GM21360 (cell line): Measurements from ENCODE around the gene ASB10.

Source experiments
- ATAC-seq: cut with Tn5 transposase; IDR thresholded peaks from one replicate; pipeline ENCODE4 v1.9.1; 2021; ENCODE audit warnings: mild to moderate bottlenecking, moderate library complexity; ENCODE audit not compliant: unreplicated experiment

Gene ASB10

DNA sequence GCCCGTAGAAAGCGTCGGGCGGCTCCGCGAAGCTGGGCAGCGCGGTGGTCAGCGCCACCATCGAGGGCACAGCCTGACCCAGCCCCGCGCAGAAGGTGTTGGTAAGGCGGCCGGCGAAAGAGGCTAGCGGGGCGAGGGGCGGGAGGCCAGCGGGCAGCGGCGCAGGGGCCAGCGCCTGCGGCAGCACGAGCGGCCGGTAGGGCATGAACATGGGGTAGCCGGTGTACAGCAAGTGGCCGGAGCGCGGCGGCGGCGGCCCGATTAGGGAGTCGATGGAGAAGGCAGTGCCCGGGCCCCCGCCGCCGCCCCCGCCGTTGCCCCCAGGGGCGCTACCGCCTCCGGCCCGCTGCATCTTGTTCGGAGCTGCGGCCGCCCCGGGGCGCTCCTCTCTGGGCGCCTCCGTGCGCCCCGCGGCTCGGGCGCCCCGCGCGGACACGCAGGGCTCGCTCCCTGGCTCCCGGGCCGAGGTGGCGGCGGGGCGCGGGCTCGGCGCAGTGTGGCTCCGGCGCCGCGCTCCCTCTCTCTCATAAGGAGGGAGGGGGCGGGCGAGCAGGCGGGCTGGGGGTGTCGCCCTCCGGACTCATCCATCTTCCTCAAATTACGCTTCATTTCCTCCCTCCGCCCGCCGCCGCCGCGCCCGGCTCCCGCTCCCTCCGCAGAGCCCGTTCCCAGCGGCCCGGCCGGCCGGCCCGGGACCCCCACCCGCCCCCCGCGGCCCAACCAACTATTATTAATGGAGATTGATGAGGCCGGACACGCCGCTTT lies 19.7 kb downstream of the ASB10 start, which contains the start of gene GBX1:
GBX1 (minus strand) TSS at position 498 of the 765 bp plus-strand sequence; CDS start at position 352, 146 bp downstream.
- no peak for ATAC-seq

DNA sequence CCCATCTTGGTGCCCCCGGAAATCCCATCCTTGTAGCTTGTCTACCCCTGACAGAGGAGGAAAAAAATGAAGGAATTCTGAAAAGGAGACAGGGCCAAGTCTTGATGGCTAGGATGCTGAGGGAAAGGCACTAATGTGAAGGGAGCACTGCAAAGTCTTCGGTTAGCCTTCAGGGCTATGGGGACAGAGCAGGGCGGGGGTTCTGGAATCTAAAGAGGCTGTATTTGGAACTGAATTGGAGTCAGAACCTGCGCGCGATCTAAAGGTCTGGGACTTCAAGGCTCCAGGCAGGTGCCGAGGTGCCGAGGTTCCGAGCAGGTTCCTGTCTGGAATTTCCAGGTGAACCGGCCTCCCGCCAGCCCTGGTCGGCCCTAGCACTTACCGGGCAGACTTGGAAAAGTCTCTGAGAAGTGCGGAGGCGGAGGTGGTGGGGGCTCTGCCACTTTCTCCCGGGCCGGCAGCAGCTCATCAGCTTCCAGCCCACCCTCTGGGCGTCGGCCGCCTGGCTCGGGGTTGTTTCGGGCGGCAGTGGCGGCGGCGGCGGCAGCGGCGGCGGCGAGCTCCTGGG lies 20.3 kb downstream of the ASB10 start:
- no peak for ATAC-seq

DNA sequence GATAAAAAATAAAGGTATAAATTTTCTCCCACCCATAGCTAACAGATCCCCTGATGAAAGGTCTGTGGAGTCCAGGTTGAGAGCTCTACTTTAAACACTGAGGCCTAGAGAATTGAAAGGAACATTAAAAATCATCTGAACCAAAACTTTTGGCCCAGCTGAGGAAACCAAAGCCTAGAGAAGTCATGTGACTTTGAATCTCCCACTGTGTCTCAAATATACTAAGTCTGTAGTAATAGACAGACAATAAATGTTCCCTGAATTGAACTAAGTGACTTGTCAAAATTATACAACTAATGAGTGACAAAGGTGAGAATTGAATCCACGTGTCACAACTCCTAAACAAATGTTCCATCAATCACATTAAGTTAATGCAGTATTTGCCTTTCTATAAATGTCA lies 25.3 kb downstream of the ASB10 start:
- ATAC-seq = no peak

DNA sequence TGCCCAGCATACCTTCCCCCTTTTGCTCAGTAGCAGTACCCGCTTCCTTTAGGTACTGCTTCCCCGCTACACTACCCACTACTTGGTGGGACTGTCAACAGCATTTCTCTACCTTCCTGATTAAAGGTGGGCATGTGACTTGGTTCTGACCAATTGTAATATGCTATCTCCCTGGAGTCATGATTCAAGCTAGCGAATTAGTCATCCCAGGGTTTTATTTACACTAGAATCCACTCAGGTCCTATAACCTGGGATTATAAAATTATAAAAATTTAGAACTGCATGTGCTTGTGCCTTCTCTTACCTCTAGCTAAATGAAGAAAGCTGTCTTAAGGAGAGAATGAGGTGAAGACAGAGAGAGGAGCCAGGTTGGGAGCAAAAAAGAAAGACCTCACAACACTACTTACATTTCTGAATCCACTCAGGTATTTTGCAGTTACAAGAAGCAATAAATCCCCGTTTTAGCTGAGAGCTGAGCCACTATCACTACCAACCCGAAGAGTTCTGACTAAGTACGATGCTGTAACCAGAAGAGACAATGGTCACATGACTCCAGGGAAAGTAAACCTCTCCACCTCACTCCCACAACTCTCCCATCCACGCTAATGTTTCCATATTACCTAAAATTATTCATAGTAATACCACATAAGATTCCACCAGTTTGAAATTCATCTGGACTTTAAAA lies 29.3 kb downstream of the ASB10 start:
- no peak for ATAC-seq

DNA sequence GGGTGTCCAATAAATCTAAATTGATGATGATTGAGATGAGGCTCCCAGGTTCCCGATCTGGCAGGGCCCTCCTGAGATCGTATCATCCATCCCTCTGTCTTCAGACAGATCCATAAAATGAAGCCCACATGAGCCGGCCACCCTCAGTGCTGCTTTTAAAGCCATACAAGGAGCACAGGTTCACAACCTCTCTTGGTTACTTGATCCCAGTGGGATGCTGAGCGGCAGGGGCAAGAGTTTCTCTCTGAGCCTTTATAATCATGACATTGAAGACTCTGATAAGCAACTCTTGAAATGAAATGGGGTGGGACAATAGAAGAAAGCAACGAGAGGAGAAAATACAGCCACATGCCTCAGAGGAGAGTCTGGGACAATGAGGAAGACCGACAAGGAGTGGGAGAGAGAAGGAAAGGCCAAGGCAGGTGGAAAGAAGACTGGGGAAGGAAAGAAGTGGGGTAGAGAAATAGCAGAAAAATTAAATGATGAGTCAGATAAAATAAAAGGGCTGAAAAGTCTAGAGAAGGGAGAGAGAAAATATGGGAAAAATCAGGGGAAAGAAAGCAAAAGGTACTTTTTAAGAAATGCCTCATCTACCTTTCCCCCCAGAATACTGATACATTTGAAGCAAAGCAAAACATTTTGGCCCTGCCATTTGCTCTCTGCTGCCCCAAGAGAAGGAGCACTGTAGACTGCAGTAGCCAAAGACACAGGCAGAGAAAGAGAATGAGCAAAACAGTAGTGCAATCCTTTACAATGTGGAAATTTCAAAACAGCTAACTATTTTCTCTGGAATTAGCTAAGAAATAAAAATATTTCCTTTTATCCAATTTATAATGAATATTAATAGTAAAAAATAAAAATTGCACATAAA lies 34.2 kb downstream of the ASB10 start:
- no peak for ATAC-seq

DNA sequence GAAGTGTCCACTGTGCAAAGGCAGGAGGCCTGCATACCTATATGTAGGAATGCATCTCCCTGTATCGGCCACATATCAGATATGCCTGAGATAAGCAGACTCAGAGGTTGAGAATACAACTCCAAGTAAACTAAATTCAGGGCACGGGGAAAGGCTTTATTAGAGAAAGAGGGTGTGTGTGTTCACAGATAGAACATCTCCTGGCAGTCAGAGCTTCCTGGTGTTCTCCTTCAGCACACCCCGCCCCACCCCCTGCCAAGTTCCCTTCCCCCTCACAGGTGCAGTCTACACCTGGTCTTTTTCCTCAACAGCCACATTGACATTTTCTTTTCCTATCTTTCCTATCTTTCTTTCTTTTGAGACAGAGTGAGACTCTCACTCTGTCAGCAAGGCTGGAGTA lies 36.7 kb downstream of the ASB10 start:
- ATAC-seq = no peak

DNA sequence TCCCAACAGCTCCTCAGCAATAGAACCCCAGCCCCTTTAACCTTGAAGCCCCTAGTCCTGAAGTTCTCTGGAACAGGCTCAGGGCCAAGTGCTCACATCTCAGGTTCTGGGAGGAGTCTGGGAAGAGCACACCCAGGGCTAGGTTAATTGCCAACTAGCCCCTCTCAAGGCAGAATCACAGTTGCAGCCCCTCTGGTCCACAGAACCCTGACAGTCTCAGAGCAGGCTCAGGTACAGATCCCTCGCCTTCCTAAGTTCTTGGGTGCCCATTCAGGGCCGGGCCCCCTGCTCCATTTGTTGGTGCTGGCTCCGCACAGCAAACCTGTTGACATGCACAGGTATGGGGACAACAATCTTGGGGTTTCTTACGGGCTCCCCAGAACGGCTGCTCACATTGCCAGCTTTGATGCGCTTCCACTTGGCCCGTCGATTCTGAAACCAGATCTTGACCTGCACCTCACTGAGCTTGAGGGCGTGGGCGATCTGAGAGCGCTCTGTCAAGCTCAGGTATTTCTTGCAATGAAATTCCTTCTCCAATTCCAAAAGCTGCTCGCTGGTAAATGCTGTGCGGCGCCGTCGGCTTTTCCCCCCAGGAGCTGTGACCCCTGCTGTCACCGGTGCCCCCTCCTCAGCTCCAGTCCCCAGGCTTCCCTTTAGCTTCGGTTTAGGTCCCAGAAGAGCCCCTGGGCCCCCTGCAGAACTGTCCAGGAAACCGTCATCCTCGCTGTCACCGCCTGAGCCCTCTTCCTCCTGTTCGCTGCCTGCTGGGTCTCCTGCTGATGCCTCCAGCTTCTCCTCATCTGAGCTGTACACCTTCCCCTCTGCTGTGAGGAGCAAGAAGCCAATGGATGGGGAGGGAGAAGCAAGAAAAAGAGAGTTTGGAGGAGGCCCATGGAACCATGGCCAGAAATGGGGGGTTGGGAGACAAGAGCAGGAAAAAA lies 38.5 kb downstream of the ASB10 start:
- no peak for ATAC-seq

DNA sequence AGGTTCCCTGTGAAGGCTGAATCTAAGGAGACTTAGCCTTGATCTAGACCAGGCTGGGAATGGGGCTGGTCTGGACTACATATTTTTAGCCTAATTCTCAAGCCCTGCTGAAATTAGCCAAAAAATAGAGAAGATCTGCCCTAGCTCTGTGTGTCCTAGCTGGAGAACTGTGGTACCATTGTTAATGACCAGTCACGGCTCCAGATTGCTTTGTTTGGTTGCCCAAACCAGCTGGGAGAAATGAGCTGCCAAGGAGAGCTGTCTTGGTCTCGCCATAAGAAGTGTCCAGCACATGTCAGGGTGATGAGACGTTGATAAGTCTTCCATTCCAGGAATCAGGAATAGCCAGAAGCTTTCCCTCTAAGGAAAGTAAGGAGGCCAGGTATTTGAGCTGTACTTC lies 40.3 kb downstream of the ASB10 start:
- no peak for ATAC-seq

DNA sequence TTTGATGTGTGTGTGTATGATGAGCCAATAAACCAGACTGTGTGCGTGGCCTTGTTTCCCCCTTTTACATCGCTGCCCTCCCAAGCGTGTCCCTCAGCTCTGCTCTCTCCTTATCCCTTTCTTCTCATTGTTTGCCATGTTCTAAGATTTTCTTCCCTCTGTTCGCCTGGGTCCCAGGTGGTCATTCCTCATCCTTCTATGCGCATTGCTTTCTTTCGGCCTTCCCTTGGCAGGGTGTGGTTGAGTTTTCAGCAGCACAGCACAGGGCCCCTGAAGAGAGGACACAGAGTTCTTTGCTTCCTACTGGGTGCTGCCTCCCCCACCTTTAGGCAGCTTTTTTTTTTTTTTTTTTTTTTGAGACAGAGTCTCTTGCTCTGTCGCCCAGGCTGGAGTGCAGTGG lies 42.7 kb downstream of the ASB10 start:
- ATAC-seq = no peak

DNA sequence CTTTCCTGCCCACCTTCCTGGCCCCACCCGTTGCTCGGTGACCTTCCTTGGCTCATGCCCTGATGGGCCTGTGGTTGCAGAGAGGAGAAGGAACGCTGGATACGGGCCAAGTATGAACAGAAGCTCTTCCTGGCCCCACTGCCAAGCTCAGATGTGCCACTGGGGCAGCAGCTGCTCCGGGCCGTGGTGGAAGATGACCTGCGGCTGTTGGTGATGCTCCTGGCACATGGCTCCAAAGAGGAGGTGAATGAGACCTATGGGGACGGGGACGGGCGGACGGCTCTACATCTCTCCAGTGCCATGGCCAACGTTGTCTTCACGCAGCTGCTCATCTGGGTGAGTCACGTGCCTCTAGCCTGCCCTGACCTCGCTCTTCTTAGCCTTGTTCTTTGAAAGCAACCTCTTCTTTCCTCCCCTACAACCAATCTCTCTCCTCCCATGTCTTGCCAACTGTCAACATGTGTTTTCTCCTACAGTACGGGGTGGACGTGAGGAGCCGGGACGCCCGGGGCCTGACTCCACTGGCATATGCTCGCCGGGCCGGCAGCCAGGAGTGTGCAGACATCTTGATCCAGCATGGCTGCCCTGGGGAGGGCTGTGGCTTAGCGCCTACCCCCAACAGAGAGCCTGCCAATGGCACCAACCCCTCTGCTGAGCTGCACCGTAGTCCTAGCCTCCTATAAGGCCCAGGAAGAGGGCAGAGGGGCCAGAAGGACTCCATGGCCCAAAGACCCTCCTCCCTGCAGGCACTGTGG lies 43.6 kb downstream of the ASB10 start:
- ATAC-seq = no peak

DNA sequence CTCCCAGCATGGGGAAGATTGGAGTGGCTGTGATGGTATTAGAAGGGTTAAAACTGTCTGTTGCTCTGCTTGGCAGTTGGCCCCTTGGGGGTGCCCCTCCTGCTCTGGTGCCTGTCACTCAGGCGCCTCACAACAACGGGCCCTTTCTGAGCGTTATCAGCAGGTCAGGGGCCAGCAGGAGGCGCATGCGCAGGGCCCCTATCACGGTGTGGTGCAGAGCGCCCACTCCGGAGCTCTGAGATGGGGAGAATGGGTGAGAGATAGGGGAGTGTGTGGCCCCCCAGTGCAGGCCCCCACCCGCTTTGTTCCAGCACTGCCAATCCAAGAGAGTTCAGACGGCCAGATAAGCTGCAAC lies 44.4 kb downstream of the ASB10 start:
- no peak for ATAC-seq

DNA sequence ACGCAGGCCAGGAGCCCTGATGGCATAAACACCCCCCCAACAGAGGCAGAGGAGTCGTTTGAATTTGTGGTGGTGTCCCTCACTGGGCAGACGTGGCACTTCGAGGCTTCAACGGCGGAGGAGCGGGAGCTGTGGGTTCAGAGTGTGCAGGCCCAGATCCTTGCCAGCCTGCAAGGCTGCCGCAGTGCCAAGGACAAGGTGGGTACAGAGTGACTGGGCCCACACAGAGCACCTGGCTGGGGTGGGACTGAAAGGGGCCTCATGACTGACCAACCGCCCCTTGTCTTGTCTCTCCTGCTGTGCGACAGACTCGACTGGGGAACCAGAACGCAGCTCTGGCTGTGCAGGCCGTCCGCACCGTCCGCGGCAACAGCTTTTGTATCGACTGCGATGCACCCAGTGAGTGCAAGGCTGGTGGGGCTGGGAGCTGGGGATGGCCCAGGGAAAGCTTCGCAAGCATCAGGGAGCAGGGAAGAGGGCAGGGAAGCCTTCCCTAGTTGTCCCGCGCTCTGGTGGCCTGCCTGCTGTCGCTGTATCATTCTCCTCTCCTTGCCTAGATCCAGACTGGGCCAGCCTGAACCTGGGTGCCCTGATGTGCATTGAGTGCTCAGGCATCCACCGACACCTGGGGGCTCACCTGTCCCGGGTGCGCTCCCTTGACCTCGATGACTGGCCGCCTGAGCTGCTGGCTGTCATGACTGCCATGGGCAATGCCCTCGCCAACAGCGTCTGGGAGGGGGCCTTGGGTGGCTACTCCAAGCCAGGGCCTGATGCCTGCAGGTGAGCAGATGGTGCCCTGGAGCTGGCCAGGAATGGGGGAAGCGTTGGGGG lies 45.0 kb downstream of the ASB10 start:
- no peak for ATAC-seq

DNA sequence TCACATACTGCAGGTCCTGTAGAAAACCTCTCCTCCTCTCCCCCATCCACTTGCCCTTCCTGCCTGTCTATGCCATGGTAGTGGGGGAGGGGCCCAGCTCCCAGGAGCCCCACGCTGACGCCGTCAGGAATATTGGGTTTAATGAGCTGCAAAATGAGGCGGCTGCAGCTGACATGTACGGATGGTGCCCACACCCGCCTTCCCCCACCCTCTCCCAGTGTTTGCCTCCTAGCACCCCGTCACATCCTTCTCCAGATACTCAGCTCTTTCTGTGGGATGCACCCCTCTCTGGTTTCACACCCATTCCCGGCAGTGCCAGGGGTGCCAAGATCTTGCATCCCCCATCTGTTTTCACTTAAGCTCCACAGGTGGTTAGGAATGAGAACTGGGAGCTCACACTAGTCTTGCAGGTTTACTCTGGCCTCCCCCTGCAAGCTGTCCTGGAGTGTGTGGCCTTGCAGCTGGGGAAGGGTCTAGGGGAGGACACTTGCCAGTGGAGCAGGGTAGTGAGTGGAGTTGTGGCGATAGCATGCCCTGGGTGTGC lies 45.7 kb downstream of the ASB10 start:
- ATAC-seq = no peak

DNA sequence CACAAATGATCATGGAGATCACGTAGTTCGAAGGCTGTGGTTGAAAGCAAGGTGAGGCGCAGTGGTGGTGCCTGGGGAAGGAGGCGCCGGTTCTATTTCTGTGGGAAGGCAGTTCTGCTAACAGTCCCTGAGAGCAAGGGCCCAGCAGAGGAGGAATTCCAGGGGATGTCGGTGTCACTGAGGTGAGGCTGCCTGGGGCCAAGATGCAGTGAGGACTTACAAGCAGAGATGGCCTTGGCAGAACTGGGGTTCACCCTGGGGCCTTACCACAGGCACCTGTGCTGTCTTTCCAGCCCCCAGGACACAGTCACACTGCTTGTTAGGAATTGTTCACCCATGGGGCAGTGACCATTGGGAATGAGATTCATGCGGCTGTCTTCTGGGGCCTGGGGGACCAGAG lies 46.2 kb downstream of the ASB10 start:
- ATAC-seq = no peak

DNA sequence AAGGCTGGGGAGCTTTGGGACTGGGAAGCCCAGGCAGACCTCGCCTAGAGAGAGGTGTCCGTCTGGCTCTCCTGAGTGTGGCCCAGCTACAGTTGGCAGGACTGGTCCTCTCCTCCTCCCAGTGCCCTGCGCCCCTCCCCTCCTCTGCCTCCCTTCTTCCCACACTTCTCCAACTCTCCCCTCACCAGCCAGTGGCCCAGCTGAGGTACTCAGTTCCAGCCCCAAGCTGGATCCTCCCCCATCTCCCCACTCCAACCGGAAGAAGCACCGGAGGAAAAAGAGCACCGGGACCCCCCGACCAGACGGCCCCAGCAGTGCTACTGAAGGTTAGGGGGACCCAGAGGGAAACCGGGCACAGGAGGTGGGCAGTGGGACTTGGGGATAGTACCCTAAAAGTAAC lies 47.3 kb downstream of the ASB10 start:
- no peak for ATAC-seq

DNA sequence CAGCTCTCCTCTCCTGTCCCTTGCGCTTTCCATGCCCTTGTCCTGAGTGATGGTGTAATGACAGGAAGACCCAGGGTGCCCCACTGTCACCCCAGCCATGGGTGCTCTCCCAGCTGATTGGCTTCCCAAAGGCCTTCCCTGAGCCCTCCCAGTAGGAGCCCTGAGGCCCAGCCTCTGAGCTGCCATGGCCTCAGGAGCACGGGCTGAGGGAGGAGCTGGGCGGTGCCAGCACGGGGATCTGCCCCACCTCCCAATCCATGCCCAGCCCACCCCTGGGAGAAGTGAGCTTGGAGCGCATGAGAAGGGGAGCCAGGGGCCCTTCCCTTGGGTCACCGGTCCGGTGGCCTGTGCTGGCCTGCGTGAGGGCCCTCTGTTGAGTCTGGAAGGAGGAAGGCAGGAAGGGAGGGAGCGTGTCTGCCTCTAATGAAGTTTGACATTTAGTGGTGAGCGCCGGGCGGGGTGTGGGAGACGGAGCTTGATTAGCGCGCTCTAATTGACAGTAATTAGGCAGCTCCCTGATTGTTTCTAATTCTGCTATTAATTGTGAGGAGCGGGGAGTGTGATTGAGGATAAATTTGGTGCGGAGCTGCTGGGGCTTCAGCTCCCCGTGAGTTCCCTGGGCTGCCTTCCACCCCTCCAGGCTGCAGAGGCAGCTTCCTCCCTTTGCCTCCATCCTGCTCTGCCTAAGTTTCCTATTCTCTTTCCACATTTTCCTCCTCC lies 47.8 kb downstream of the ASB10 start:
- no peak for ATAC-seq

DNA sequence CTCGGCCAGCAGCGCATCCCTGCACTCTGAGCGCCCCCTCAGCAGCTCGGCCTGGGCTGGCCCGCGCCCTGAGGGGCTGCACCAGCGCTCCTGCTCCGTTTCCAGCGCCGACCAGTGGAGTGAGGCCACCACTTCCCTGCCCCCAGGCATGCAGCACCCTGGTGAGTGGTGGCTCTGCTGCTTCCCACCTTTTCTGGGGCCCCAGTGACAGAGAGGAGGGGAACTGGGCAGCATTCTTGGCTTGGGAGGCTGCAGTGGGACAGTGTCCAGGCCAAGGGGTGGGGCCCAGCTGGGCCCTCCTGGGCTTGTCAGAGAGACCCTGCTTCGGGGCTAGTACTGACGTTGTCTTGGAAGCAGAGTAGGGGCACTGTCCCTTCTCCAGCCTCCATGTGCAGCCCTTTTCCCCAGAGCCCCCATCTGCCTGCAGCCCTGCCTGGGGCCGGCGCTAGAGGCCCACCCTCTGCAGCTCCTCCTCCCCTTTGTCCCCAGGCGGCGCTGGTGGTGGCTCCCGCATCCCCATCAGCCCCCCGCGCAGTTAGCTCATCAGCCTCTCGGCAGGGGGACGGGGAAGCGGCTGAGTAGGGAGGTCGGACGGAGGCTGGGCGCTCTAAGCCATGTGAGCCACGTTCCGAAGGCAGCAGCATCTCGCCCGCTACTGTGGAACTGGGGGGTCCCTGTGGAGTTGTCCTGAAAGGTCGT lies 48.7 kb downstream of the ASB10 start:
- no peak for ATAC-seq
